IPS-20b (cell line): ENCODE data around the gene CST3.

Experiments
- H3K27ac ChIP-seq: one replicate; pipeline ENCODE4 v1.5.1; 2013; ENCODE audit warnings: low read length
- H3K27me3 ChIP-seq: 2 replicates; pipeline ENCODE4 v1.6.1; 2013; ENCODE audit warnings: mild to moderate bottlenecking, low read length, inconsistent platforms; ENCODE audit not compliant: insufficient read depth
- H3K36me3 ChIP-seq: 2 replicates; pipeline ENCODE4 v1.6.1; 2013; ENCODE audit warnings: low read depth, mild to moderate bottlenecking, inconsistent platforms, low read length, moderate library complexity; ENCODE audit not compliant: insufficient read depth
- H3K4me1 ChIP-seq: 2 replicates; pipeline ENCODE4 v1.6.1; 2013; ENCODE audit warnings: mild to moderate bottlenecking, control low read depth, inconsistent platforms, low read length, moderate library complexity; ENCODE audit not compliant: insufficient read depth
- H3K4me3 ChIP-seq: 2 replicates; pipeline ENCODE4 v1.5.1; 2013; ENCODE audit warnings: mild to moderate bottlenecking, low read length, inconsistent platforms
- H3K9ac ChIP-seq: 2 replicates; pipeline ENCODE4 v1.6.1; 2013; ENCODE audit warnings: low read depth, mild to moderate bottlenecking, inconsistent platforms, low read length, moderate library complexity
- H3K9me3 ChIP-seq: 2 replicates; pipeline ENCODE4 v1.6.1; 2013; ENCODE audit warnings: mild to moderate bottlenecking, low read depth, low read length, inconsistent platforms; ENCODE audit not compliant: insufficient read depth

Gene CST3

GRCh38 chr20:23585808-23586734 lies 51.7 kb downstream of the CST3 start:
- no peak overlapping the region for H3K9ac ChIP-seq
- H3K9me3 ChIP-seq: no peaks in the 10 kb centered on the region
- peaks cover 6% of the 10 kb centered on the region; the same call in 1 of the 2 replicates for H3K27me3 ChIP-seq
- H3K36me3 ChIP-seq: no peaks in the 10 kb centered on the region
- H3K27ac ChIP-seq: no peak overlapping the region
- H3K4me1 ChIP-seq: no peaks in the 10 kb centered on the region; the same call in 1 of the 2 replicates
- no peak overlapping the region for H3K4me3 ChIP-seq

DNA sequence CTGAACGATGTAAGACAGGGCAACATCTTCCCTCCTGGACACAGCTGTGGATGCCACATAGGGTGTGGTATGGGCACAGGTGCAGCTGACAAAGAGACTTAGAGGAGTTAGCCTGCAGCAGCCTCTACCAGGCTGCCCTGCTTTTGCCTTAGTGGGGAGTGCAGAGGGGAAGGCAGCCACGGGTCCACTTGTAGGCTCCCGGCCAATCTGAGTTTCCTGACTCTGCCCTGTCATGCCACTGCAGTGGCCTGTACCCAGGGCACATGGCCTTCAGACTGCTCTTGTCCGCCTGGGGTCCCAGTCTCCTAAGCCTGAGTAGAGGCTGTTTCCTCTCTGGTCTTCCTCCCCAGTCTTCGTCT lies 52.3 kb downstream of the CST3 start:
- peaks cover 6% of the 10 kb centered on the region; the same call in 1 of the 2 replicates for H3K27me3 ChIP-seq
- no peaks in the 10 kb centered on the region; the same call in 1 of the 2 replicates for H3K4me1 ChIP-seq
- no peak overlapping the region for H3K27ac ChIP-seq
- no peaks in the 10 kb centered on the region for H3K9me3 ChIP-seq
- no peaks in the 10 kb centered on the region for H3K36me3 ChIP-seq
- no peak overlapping the region for H3K9ac ChIP-seq
- H3K4me3 ChIP-seq: no peak overlapping the region

GRCh38 chr20:23584434-23585199 lies 53.1 kb downstream of the CST3 start:
- H3K4me1 ChIP-seq: no peaks in the 10 kb centered on the region; the same call in 1 of the 2 replicates
- H3K9me3 ChIP-seq: no peaks in the 10 kb centered on the region
- no peak overlapping the region for H3K4me3 ChIP-seq
- H3K9ac ChIP-seq: no peak overlapping the region
- H3K27ac ChIP-seq: no peak overlapping the region
- peaks cover 6% of the 10 kb centered on the region; the same call in 1 of the 2 replicates for H3K27me3 ChIP-seq
- no peaks in the 10 kb centered on the region for H3K36me3 ChIP-seq
